HEK293 (cell line): Measurements from ENCODE around the gene MATN1.

Experiments
- CTCF ChIA-PET: fragments of 350-600 bp; formaldehyde crosslinking; extraction: SDS; loops from one replicate; lab custom pipeline; 2021; ENCODE audit warnings: antibody characterized with exemption; lab: Yijun Ruan, JAX
- POLR2A ChIA-PET: fragments of 300-600 bp; formaldehyde crosslinking; extraction: SDS; loops from one replicate; lab custom pipeline; 2020; ENCODE audit warnings: antibody characterized with exemption, inconsistent platforms; lab: Yijun Ruan, JAX
- H3K27ac ChIP-seq: fragments of 200-500 bp; sonication (Bioruptor generic); 2 replicates; pipeline ENCODE4 v1.5.1; 2014; ENCODE audit warnings: low read depth, low read length, control low read depth, inconsistent platforms; ENCODE audit errors: extremely low read depth
- H3K36me3 ChIP-seq, 2 experiments: fragments of 200-500 bp in 1 of 2; sonication (Bioruptor generic) in 1 of 2; 1 replicate in 1 of 2; 2 replicates in 1 of 2; pipeline ENCODE4 v1.5.1; 2014 to 2017; ENCODE audit warnings: inconsistent platforms in 2 of 2, low read length in 2 of 2; ENCODE audit not compliant: control insufficient read depth in 2 of 2, insufficient read depth in 1 of 2
- H3K4me1 ChIP-seq: fragments of 200-500 bp; sonication (Bioruptor generic); 2 replicates; pipeline ENCODE4 v1.5.1; 2014; ENCODE audit warnings: mild to moderate bottlenecking, low read length, inconsistent platforms; ENCODE audit not compliant: control insufficient read depth, insufficient read depth
- H3K4me3 ChIP-seq: 2 replicates; pipeline ENCODE4 v1.5.1; 2011; ENCODE audit warnings: low read depth, mild to moderate bottlenecking, control low read depth, low read length, moderate library complexity
- H3K9me3 ChIP-seq: fragments of 200-500 bp; sonication (Bioruptor generic); 2 replicates; pipeline ENCODE4 v1.5.1; 2014; ENCODE audit warnings: low read depth, low read length, inconsistent platforms; ENCODE audit not compliant: control insufficient read depth, insufficient read depth
- MEIS1 ChIP-seq: sonication (generic); formaldehyde crosslinking; IDR thresholded peaks from 2 replicates; pipeline ENCODE4 v1.8.1; 2022; ENCODE audit warnings: missing genetic modification reagents, mild to moderate bottlenecking, borderline replicate concordance
- SCRT1 ChIP-seq: fragments of 450-650 bp; formaldehyde crosslinking; IDR thresholded peaks from 2 replicates; pipeline ENCODE4 v1.5.1; 2016; ENCODE audit warnings: missing biosample characterization, missing genetic modification characterization, borderline replicate concordance
- ZBTB1 ChIP-seq: fragments of 450-650 bp; formaldehyde crosslinking; IDR thresholded peaks from 2 replicates; pipeline ENCODE4 v1.5.1; 2016; ENCODE audit warnings: missing biosample characterization, missing genetic modification characterization
- ZNF132 ChIP-seq: fragments of 450-650 bp; formaldehyde crosslinking; IDR thresholded peaks from 2 replicates; pipeline ENCODE4 v1.5.1; 2017; ENCODE audit warnings: missing biosample characterization, missing genetic modification characterization, borderline replicate concordance
- ZNF138 ChIP-seq: fragments of 450-650 bp; formaldehyde crosslinking; IDR thresholded peaks from 2 replicates; pipeline ENCODE4 v1.5.1; 2016; ENCODE audit warnings: missing biosample characterization, missing genetic modification characterization, borderline replicate concordance
- ZNF175 ChIP-seq: fragments of 450-650 bp; formaldehyde crosslinking; IDR thresholded peaks from 2 replicates; pipeline ENCODE4 v1.5.1; 2016; ENCODE audit warnings: missing biosample characterization, missing genetic modification characterization
- ZNF394 ChIP-seq: fragments of 450-650 bp; formaldehyde crosslinking; IDR thresholded peaks from 2 replicates; pipeline ENCODE4 v1.5.1; 2016; ENCODE audit warnings: missing biosample characterization, missing genetic modification characterization, mild to moderate bottlenecking, moderate library complexity, borderline replicate concordance
- ZNF416 ChIP-seq: fragments of 450-650 bp; formaldehyde crosslinking; IDR thresholded peaks from 2 replicates; pipeline ENCODE4 v1.5.1; 2016; ENCODE audit warnings: missing biosample characterization, missing genetic modification characterization
- ZNF624 ChIP-seq: fragments of 450-650 bp; formaldehyde crosslinking; IDR thresholded peaks from 2 replicates; pipeline ENCODE4 v1.5.1; 2017; ENCODE audit warnings: missing biosample characterization, missing genetic modification characterization
- TF ChIP-seq, protein P1 (sequence below): fragments of 450-650 bp; formaldehyde crosslinking; optimal IDR thresholded peaks from 2 replicates; pipeline ENCODE3; 2016; ENCODE audit warnings: missing biosample characterization, mild to moderate bottlenecking, missing genetic modification characterization
- TF ChIP-seq, protein P2 (sequence below): fragments of 450-650 bp; formaldehyde crosslinking; IDR thresholded peaks from 2 replicates; pipeline ENCODE4 v1.5.1; 2016; ENCODE audit warnings: missing biosample characterization, missing genetic modification characterization
- TF ChIP-seq, protein P3 (sequence below): fragments of 450-650 bp; formaldehyde crosslinking; IDR thresholded peaks from 2 replicates; pipeline ENCODE4 v1.5.1; 2016; ENCODE audit warnings: missing biosample characterization, missing genetic modification characterization
- TF ChIP-seq, protein P4 (sequence below): fragments of 450-650 bp; formaldehyde crosslinking; IDR thresholded peaks from 2 replicates; pipeline ENCODE4 v1.5.1; 2016; ENCODE audit warnings: missing biosample characterization, missing genetic modification characterization

Gene MATN1, protein sequence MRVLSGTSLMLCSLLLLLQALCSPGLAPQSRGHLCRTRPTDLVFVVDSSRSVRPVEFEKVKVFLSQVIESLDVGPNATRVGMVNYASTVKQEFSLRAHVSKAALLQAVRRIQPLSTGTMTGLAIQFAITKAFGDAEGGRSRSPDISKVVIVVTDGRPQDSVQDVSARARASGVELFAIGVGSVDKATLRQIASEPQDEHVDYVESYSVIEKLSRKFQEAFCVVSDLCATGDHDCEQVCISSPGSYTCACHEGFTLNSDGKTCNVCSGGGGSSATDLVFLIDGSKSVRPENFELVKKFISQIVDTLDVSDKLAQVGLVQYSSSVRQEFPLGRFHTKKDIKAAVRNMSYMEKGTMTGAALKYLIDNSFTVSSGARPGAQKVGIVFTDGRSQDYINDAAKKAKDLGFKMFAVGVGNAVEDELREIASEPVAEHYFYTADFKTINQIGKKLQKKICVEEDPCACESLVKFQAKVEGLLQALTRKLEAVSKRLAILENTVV

DNA sequence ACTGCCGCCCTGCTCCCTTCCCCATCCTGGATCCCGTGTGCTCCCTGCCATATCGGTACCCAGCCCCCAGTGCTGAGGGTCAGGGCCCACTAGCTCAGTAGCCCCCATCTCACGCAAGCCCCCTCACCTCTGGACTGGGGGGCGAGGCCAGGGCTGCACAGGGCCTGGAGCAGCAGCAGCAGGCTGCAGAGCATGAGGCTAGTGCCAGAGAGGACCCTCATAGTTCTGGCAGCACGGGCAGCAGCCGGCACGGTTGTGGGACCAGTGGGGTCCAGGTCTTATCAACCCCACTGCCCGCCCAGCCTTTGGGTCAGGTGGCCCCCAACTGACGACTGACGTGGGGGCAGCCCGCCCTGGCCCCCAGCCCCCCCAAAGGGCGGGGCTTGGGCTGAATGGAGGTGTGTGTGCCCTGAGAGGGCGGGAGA is at the start of gene MATN1:
Gene MATN1 (minus strand): TSS at position 255 of the 425 bp plus-strand sequence. CDS start 34 bp downstream, at position 221.
- H3K36me3 ChIP-seq = no peaks in the 10 kb centered on the region
- no peak within 1 kb of the TSS for H3K27ac ChIP-seq
- TF ChIP-seq, protein P1, sequence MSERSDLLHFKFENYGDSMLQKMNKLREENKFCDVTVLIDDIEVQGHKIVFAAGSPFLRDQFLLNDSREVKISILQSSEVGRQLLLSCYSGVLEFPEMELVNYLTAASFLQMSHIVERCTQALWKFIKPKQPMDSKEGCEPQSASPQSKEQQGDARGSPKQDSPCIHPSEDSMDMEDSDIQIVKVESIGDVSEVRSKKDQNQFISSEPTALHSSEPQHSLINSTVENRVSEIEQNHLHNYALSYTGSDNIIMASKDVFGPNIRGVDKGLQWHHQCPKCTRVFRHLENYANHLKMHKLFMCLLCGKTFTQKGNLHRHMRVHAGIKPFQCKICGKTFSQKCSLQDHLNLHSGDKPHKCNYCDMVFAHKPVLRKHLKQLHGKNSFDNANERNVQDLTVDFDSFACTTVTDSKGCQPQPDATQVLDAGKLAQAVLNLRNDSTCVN = no peak
- no peak for TF ChIP-seq ZNF624
- TF ChIP-seq ZNF138 (tag by site-specific recombination) = no peak
- no peak for TF ChIP-seq ZBTB1 (tag by site-specific recombination)
- TF ChIP-seq ZNF132 (tag by site-specific recombination) = no peak
- no peak for TF ChIP-seq SCRT1 (tag by site-specific recombination)
- TF ChIP-seq, protein P2, sequence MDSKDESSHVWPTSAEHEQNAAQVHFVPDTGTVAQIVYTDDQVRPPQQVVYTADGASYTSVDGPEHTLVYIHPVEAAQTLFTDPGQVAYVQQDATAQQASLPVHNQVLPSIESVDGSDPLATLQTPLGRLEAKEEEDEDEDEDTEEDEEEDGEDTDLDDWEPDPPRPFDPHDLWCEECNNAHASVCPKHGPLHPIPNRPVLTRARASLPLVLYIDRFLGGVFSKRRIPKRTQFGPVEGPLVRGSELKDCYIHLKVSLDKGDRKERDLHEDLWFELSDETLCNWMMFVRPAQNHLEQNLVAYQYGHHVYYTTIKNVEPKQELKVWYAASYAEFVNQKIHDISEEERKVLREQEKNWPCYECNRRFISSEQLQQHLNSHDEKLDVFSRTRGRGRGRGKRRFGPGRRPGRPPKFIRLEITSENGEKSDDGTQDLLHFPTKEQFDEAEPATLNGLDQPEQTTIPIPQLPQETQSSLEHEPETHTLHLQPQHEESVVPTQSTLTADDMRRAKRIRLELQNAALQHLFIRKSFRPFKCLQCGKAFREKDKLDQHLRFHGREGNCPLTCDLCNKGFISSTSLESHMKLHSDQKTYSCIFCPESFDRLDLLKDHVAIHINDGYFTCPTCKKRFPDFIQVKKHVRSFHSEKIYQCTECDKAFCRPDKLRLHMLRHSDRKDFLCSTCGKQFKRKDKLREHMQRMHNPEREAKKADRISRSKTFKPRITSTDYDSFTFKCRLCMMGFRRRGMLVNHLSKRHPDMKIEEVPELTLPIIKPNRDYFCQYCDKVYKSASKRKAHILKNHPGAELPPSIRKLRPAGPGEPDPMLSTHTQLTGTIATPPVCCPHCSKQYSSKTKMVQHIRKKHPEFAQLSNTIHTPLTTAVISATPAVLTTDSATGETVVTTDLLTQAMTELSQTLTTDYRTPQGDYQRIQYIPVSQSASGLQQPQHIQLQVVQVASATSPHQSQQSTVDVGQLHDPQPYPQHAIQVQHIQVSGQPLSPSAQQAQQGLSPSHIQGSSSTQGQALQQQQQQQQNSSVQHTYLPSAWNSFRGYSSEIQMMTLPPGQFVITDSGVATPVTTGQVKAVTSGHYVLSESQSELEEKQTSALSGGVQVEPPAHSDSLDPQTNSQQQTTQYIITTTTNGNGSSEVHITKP (tag by site-specific recombination) = no peak
- TF ChIP-seq ZNF175 = no peak
- TF ChIP-seq, protein P3, sequence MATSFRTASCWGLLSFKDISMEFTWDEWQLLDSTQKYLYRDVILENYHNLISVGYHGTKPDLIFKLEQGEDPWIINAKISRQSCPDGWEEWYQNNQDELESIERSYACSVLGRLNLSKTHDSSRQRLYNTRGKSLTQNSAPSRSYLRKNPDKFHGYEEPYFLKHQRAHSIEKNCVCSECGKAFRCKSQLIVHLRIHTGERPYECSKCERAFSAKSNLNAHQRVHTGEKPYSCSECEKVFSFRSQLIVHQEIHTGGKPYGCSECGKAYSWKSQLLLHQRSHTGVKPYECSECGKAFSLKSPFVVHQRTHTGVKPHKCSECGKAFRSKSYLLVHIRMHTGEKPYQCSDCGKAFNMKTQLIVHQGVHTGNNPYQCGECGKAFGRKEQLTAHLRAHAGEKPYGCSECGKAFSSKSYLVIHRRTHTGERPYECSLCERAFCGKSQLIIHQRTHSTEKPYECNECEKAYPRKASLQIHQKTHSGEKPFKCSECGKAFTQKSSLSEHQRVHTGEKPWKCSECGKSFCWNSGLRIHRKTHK (tag by site-specific recombination) = no peak
- TF ChIP-seq, all 188 proteins: peak for 0
- ChIA-PET POLR2A (no interaction called here), CTCF (interaction anchor here (1.3 to 13.2 kb wide), 4 partner anchors 58 to 188 kb away, joined by 4 to 374 read pairs (median 9); no protein-coding TSS in a partner anchor)
- Histone ChIP-seq H3K4me3 (no peak within 1 kb of the TSS), H3K4me1 (no peaks in the 10 kb centered on the region), H3K9me3 (no peaks in the 10 kb centered on the region)

DNA sequence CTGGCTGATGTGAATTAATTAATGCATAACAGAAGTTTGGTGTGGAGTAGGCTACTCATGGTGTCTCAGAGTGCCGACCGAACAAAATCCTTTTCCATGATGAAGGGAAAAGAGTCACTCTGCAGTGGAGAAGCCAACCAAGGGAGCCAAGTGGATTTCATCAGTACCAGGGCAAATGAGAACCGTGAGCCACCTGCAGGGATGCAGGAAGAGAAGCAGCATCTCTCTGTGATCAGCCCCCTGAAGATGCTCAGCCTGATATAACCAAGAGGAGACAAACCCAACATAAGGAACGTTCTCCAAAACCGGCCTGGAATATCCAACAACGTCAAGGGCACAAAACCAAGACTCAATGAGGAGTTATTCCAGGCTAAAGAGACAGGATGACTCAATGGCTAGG is 47.6 kb upstream of the MATN1 start:
- H3K27ac ChIP-seq = no peak overlapping the region
- H3K4me1 ChIP-seq = no peaks in the 10 kb centered on the region
- H3K4me3 ChIP-seq = no peak overlapping the region
- no peaks in the 10 kb centered on the region for H3K9me3 ChIP-seq
- CTCF ChIA-PET = interaction anchor here (1.0 to 1.1 kb wide), 3 partner anchors 8 to 53 kb away, joined by 3 to 5 read pairs (median 4); no protein-coding TSS in a partner anchor
- H3K36me3 ChIP-seq = no peaks in the 10 kb centered on the region
- TF ChIP-seq ZNF416 (tag by site-specific recombination) (no peak), ZNF394 (tag by site-specific recombination) (no peak), ZNF138 (tag by site-specific recombination) (no peak), MEIS1 (no peak)
- TF ChIP-seq, protein P4, sequence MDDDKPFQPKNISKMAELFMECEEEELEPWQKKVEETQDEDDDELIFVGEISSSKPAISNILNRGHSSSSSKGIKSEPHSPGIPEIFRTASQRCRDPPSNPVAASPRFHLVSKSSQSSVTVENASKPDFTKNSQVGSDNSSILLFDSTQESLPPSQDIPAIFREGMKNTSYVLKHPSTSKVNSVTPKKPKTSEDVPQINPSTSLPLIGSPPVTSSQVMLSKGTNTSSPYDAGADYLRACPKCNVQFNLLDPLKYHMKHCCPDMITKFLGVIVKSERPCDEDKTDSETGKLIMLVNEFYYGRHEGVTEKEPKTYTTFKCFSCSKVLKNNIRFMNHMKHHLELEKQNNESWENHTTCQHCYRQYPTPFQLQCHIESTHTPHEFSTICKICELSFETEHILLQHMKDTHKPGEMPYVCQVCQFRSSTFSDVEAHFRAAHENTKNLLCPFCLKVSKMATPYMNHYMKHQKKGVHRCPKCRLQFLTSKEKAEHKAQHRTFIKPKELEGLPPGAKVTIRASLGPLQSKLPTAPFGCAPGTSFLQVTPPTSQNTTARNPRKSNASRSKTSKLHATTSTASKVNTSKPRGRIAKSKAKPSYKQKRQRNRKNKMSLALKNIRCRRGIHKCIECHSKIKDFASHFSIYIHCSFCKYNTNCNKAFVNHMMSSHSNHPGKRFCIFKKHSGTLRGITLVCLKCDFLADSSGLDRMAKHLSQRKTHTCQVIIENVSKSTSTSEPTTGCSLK (tag by site-specific recombination) = no peak
- POLR2A ChIA-PET = no interaction called here
